AG04450 (cell line): ENCODE data around the gene D2HGDH. TPM values are rescaled to one million over a fixed set of nuclear protein-coding genes. Genes with fewer than 3 reads are reported as not detected.
"Not testable (repeated sequence)": the region's sequence is repeated elsewhere in the genome, so short reads cannot be mapped to it uniquely, and the experiment has no call there.

Experiments used
- CTCF ChIA-PET: fragments of 300-600, 350-600 bp; formaldehyde crosslinking; extraction: SDS; loops from one replicate; lab custom pipeline; 2022; ENCODE audit warnings: antibody characterized with exemption, inconsistent platforms; lab: Charles Lee
- POLR2A ChIA-PET: fragments of 350-600 bp; formaldehyde crosslinking; extraction: SDS; loops from one replicate; lab custom pipeline; 2021; ENCODE audit warnings: antibody characterized with exemption, inconsistent platforms; lab: Yijun Ruan, JAX
- DNase-seq: peaks from one replicate; pipeline ENCODE4 v3.0.0-alpha.2; 2011; ENCODE audit warnings: low read depth, low spot score
- H3K27ac ChIP-seq: one replicate; pipeline ENCODE4 v1.5.1; 2012; ENCODE audit warnings: low read depth, low read length, control low read depth
- H3K27me3 ChIP-seq: one replicate; pipeline ENCODE4 v1.6.0; 2012; ENCODE audit warnings: low read length; ENCODE audit not compliant: control insufficient read depth, insufficient read depth
- H3K4me3 ChIP-seq: 2 replicates; pipeline ENCODE4 v1.5.1; 2011; ENCODE audit warnings: mild to moderate bottlenecking, low read depth, low read length, control low read depth
- H3K9me3 ChIP-seq: 2 replicates; pipeline ENCODE4 v1.5.1; 2012; ENCODE audit warnings: low read length; ENCODE audit not compliant: control insufficient read depth, insufficient read depth
- polyA plus RNA-seq: library from polyadenylated mRNA; depleted of rRNA; stranded (reverse); fragments of >200 nt; gene quantifications from 2 replicates; pipeline ENCODE4 v1.2.3, GENCODE V29; 2011
- TF ChIP-seq, protein P1 (sequence below): IDR thresholded peaks from 2 replicates; pipeline ENCODE4 v1.5.1; 2011; ENCODE audit warnings: low read depth, low read length, control low read depth, inconsistent platforms

Gene D2HGDH
- polyA plus RNA-seq, 1 experiment: 7.3 TPM

DNA sequence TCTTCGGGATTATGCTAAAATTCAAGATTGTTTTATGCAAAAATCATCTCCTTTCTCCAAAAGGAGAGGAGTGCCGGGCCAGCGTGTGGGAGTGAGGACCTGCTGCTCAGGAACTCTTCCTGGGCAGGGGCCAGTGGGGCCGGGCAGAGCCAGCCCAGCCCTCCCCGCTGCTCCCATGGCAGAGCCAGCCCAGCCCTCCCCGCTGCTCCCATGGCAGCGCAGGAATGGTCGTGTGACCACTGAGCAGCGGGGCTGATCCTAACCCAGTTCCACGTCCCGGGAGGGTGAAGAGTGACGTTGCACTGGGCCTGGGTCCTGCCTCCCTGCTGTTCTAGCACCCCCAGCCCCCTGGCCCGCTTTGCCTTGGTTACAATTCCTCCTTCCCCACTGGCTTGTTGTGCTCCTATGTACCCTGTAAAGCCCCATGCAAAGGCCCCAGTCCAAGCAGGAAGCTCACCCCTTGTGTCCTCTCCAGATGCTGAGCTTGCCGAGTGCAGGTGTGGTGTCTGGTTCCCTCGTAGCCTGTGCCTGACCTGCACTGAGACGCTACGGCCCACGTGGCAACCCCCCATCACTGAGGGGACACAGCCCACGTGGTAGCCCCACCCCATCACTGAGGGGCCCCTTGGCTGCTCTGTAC, 63.1 kb downstream of the D2HGDH start:
- TF ChIP-seq, protein P1, sequence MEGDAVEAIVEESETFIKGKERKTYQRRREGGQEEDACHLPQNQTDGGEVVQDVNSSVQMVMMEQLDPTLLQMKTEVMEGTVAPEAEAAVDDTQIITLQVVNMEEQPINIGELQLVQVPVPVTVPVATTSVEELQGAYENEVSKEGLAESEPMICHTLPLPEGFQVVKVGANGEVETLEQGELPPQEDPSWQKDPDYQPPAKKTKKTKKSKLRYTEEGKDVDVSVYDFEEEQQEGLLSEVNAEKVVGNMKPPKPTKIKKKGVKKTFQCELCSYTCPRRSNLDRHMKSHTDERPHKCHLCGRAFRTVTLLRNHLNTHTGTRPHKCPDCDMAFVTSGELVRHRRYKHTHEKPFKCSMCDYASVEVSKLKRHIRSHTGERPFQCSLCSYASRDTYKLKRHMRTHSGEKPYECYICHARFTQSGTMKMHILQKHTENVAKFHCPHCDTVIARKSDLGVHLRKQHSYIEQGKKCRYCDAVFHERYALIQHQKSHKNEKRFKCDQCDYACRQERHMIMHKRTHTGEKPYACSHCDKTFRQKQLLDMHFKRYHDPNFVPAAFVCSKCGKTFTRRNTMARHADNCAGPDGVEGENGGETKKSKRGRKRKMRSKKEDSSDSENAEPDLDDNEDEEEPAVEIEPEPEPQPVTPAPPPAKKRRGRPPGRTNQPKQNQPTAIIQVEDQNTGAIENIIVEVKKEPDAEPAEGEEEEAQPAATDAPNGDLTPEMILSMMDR: no peak
- POLR2A ChIA-PET: no interaction called here
- peaks cover 11% of the 10 kb centered on the region for H3K27me3 ChIP-seq
- H3K4me3 ChIP-seq: no peak overlapping the region
- DNase-seq: no peak
- CTCF ChIA-PET: no interaction called here
- no peak overlapping the region for H3K27ac ChIP-seq
- H3K9me3 ChIP-seq: peaks cover 3% of the 10 kb centered on the region; the same call in 1 of the 2 replicates

DNA sequence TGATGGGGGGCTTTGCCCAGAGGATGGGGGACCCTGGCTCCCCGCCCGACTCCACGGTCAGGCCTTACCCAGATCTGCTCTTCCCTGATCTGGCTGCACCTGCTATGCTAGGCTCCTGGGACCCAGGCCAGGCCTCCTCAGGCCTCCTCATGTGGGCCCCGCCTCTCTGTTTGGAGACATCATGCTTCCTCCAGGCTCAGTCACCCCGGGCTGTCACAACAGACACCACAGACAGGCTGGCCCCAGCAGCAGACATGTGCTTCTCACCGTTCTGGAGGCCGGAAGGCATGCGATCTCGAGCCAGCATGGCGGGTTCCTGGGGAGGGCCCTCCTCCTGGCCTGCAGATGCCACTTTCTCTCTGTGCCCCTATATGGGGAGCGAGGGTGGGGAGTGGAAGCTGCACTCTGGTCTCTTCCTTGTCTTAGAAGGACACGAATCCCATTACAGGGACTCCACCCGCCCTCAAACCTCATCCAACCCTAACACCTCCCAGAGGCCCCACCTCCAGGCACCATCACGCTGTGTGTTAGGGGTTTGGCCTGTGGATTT, 63.7 kb downstream of the D2HGDH start:
- POLR2A ChIA-PET: no interaction called here
- CTCF ChIA-PET: no interaction called here
- no peak for DNase-seq
- TF ChIP-seq, protein P1: no peak
- Histone ChIP-seq H3K27me3 (peaks cover 11% of the 10 kb centered on the region), H3K27ac (no peak overlapping the region), H3K9me3 (peaks cover 3% of the 10 kb centered on the region; the same call in 1 of the 2 replicates), H3K4me3 (no peak overlapping the region)

DNA sequence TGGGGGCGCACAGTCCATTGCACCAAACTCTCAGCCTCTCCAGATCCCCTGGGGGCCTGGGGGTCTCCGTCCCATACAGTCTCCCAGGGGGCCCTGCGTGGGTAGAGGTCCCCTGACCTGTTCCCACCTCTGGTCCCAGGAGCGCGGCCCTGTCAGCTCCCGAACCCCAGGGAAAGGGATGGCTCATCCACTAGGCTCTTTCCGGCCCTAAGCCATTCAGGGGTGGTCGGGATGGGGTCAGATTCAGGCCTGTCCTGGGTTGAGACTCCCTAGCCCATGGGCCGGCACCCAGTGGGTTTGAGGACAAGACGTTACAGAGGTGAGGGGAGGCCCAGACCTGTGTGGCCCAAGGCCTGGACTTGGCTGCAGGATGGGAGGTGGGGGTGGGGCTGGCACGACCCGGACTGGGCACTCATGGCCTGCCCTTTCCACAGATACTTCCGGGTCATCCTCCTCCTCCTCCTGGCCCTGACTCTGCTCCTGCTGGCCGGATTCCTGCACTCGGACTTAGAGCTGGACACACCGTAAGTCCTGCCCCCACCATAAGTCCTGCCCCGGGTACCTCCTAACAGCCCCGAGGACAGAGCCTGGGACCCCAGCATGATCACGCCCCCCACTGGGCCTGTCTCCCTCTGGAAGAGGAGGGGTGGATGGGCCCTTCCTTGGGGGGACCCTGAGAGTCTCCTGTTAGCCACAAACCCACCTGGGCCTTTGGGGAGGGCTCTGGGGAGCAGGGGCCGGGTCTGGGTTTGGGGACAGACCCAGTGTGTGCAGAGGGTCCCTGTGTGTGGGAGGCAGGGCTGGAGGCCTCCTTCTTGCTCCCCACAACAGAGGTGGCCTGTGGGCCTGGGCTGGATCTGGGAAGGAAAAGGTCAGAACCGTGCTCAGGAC, 64.4 kb downstream of the D2HGDH start:
- ChIA-PET CTCF (no interaction called here), POLR2A (no interaction called here)
- H3K27ac ChIP-seq: no peak overlapping the region
- H3K27me3 ChIP-seq: peaks cover 11% of the 10 kb centered on the region
- no peak for DNase-seq
- TF ChIP-seq, protein P1: no peak
- peaks cover 3% of the 10 kb centered on the region; the same call in 1 of the 2 replicates for H3K9me3 ChIP-seq
- no peak overlapping the region for H3K4me3 ChIP-seq

DNA sequence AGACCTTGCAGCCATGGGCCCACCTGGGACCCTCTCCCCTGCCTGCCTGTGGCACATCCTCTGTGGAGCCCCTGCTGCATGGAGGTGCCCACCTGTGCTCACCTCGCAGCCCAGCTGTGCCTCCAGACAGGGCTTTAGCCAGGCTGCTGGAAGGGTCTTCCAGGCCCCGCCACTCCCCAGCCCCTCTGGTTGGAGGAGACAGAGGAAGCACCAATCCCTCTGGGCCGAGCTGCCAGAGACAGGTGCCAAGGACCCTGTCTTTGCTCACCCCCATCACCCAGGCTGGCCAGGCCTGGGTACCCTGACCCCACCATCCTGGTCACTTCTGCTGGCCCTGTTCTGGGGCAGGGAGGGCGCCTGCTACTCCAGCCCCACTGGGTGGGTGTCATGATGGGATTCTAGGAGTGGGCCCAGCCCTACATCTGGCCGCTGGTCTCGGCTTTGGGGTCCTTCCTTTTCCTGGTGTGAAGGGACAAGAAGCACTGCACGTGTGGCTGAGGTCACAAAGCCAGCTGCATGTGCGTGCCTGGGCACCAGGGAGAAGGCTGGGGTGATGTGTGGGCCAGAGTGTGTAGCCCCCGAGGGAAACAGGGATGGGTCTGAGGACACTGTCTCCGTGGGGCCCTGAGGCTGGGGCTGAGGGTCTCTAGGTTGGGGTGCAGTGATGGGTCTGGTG, 65.2 kb downstream of the D2HGDH start:
- ChIA-PET POLR2A (no interaction called here), CTCF (no interaction called here)
- no peak for DNase-seq

DNA sequence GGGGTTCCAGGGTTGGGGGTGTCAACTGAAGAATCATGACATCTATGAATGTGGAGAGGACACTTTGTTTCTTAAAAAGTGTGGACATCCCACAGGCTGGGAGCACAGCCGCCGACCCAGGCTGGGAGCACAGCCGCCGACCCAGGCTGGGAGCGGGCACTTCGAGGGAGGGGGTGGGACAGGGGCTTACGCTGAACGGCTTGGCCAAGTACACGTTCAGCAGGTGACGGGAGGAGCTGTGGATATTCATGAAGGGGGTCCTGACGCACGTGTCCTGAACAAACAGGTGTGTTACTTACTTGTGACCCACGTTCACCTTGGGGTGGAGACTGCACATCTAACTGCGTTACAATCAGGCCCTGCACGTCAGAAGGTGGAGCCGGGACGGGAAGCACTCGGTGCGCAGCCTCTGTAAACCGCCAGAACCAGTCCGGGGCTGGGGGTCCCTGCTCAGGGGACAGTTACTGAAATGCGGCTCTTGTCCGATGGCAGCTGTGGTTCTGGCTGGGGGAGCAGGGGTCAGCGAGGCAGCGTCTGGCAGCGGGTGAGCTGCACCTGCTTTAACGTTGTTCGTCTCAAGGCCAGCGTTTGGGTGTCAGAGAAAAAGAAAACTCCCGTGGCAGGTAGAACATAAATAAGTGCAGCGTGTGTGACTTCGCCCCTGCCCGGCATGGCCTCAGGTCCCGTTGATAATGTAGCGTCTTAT, 65.9 kb downstream of the D2HGDH start:
- POLR2A ChIA-PET: not testable (repeated sequence)

More for the DNA sequence above, 65.2 kb downstream of the D2HGDH start:
- Histone ChIP-seq H3K27ac (no peak overlapping the region), H3K9me3 (peaks cover 3% of the 10 kb centered on the region; the same call in 1 of the 2 replicates), H3K4me3 (no peak overlapping the region), H3K27me3 (peaks cover 8% of the 10 kb centered on the region)
- TF ChIP-seq, protein P1: no peak

More for the DNA sequence above, 65.9 kb downstream of the D2HGDH start:
- H3K27me3 ChIP-seq, H3K9me3 ChIP-seq, DNase-seq, H3K4me3 ChIP-seq, H3K27ac ChIP-seq, CTCF ChIA-PET: not testable (repeated sequence)
